Neural progenitor cell (in vitro differentiated cells): ENCODE measurements around the gene UBE2I. TPM values are rescaled to one million over a fixed set of nuclear protein-coding genes. Genes with fewer than 3 reads are reported as not detected.

ENCODE experiments used
- DNase-seq: peaks from one replicate; pipeline ENCODE4 v3.0.0-alpha.2; 2016; ENCODE audit warnings: low spot score
- H2AFZ ChIP-seq: fragments of 200-600 bp; sonication (generic); replicated peaks from 2 replicates; pipeline ENCODE4 v1.6.1; 2016; ENCODE audit warnings: antibody characterized with exemption
- H3F3A ChIP-seq: fragments of 200-600 bp; sonication (generic); 2 replicates; pipeline ENCODE4 v1.6.1; 2016; ENCODE audit warnings: antibody characterized with exemption, low read depth
- H3K27ac ChIP-seq: fragments of 200-600 bp; sonication (generic); 2 replicates; pipeline ENCODE4 v1.5.1; 2016; ENCODE audit warnings: mild to moderate bottlenecking
- H3K27me3 ChIP-seq: fragments of 200-600 bp; sonication (generic); 2 replicates; pipeline ENCODE4 v1.6.1; 2016; ENCODE audit warnings: mild to moderate bottlenecking, moderate library complexity
- H3K36me3 ChIP-seq: fragments of 200-600 bp; sonication (generic); 2 replicates; pipeline ENCODE4 v1.5.1; 2016
- H3K4me1 ChIP-seq: fragments of 200-600 bp; sonication (generic); 2 replicates; pipeline ENCODE4 v1.6.1; 2016; ENCODE audit warnings: mixed run types
- H3K4me2 ChIP-seq: fragments of 200-600 bp; sonication (generic); 2 replicates; pipeline ENCODE4 v1.6.1; 2016
- H3K4me3 ChIP-seq: fragments of 200-600 bp; sonication (generic); 2 replicates; pipeline ENCODE4 v1.5.1; 2016
- H3K79me2 ChIP-seq: fragments of 200-600 bp; sonication (generic); 2 replicates; pipeline ENCODE4 v1.6.1; 2016; ENCODE audit warnings: low read depth
- H3K9ac ChIP-seq: fragments of 200-600 bp; sonication (generic); 2 replicates; pipeline ENCODE4 v1.6.1; 2016
- H3K9me3 ChIP-seq: fragments of 200-600 bp; sonication (generic); 2 replicates; pipeline ENCODE4 v1.5.1; 2016; ENCODE audit warnings: low read depth
- H4K20me1 ChIP-seq: fragments of 200-600 bp; sonication (generic); 2 replicates; pipeline ENCODE4 v1.6.1; 2016; ENCODE audit warnings: low read depth
- H3K27ac Mint-ChIP-seq: 3 replicates; pipeline ENCODE4 v1.8.0; 2021; ENCODE audit warnings: mixed read lengths
- H3K27me3 Mint-ChIP-seq: 2 replicates; pipeline ENCODE4 v1.8.0; 2022; ENCODE audit warnings: low read depth, mild to moderate bottlenecking, inconsistent platforms, moderate library complexity, mixed read lengths; ENCODE audit not compliant: insufficient read depth
- H3K36me3 Mint-ChIP-seq: 3 replicates; pipeline ENCODE4 v1.8.0; 2021; ENCODE audit warnings: mixed read lengths
- H3K4me1 Mint-ChIP-seq: 3 replicates; pipeline ENCODE4 v1.8.0; 2021; ENCODE audit warnings: mixed read lengths
- H3K4me3 Mint-ChIP-seq: 3 replicates; pipeline ENCODE4 v1.8.0; 2021; ENCODE audit warnings: mild to moderate bottlenecking, moderate library complexity, mixed read lengths
- H3K9me3 Mint-ChIP-seq: 3 replicates; pipeline ENCODE4 v1.8.0; 2020; ENCODE audit warnings: mixed read lengths
- CTCF ChIP-seq: fragments of 200-600 bp; sonication (generic); IDR thresholded peaks from 2 replicates; pipeline ENCODE4 v1.5.1; 2017; ENCODE audit warnings: antibody characterized with exemption, mild to moderate bottlenecking
- EZH2 ChIP-seq: fragments of 200-600 bp; sonication (generic); IDR thresholded peaks from 2 replicates; pipeline ENCODE4 v1.6.1; 2017; ENCODE audit warnings: antibody characterized with exemption, mild to moderate bottlenecking, moderate library complexity
- EZH2phosphoT487 ChIP-seq: fragments of 200-600 bp; sonication (generic); IDR thresholded peaks from 2 replicates; pipeline ENCODE4 v1.6.1; 2017; ENCODE audit warnings: antibody characterized with exemption
- total RNA-seq: library from RNA; depleted of rRNA; stranded (reverse); fragments of >200 nt; gene quantifications from 2 replicates; pipeline ENCODE4 v1.2.3, GENCODE V29; 2015; ENCODE audit warnings: low replicate concordance

The UBE2I gene
- total RNA-seq, 1 donor from 2014 or later, result 239 TPM

GRCh38 chr16:1261131-1261892, 48.1 kb upstream of the UBE2I start:
- peaks cover 7% of the 10 kb centered on the region for H3K4me1 Mint-ChIP-seq
- DNase-seq, result no peak
- TF ChIP-seq CTCF, result no peak
- no peak for TF ChIP-seq EZH2phosphoT487
- no peak for TF ChIP-seq EZH2
- H4K20me1 ChIP-seq, result no peaks in the 10 kb centered on the region
- H3K36me3 ChIP-seq, result no peaks in the 10 kb centered on the region
- peaks cover 4% of the 10 kb centered on the region for H3K4me1 ChIP-seq
- H3K9ac ChIP-seq, result no peak overlapping the region
- H3F3A ChIP-seq, result peaks cover 10% of the 10 kb centered on the region
- no peak overlapping the region for H3K27ac ChIP-seq
- no peaks in the 10 kb centered on the region for H3K9me3 ChIP-seq
- no peak overlapping the region for H3K27ac Mint-ChIP-seq
- H3K36me3 Mint-ChIP-seq, result no peaks in the 10 kb centered on the region
- no peak overlapping the region for H3K4me2 ChIP-seq
- no peak overlapping the region for H2AFZ ChIP-seq
- H3K27me3 Mint-ChIP-seq, result peaks cover 36% of the 10 kb centered on the region
- H3K9me3 Mint-ChIP-seq, result peaks cover 6% of the 10 kb centered on the region
- no peak overlapping the region for H3K4me3 ChIP-seq
- H3K4me3 Mint-ChIP-seq, result no peak overlapping the region
- peaks cover 37% of the 10 kb centered on the region for H3K27me3 ChIP-seq
- H3K79me2 ChIP-seq, result no peaks in the 10 kb centered on the region

DNA sequence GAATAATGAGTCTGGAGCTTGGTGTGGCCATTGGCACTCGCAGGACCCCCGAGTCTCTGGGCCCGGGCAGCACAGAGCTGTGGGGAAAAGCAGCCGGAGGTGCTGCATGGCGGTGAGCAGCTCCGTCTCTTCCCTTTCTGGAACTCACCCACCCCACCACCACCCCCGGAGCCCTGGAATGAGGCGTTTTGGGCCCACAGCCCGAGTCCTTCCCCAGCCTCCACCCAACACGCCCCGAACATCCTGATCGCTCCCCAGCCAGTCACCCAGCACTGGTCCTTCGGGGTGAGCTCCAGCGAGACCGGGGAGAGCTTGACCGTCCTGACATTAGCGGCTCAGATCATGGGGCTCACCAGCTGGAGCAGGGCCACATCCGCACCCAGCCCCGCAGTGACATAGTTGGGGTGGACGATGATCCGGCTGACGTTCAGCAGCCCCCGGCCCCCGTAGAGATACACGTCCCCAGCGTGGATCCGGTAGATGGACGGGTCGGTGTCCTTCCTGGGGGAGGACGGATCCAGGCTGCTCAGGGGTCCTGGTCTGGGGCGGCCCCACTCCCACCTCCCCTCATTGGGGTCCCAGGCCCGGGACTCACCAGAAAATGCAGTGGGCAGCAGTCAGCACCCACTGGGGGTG, 47.1 kb upstream of the UBE2I start:
- no peak overlapping the region for H2AFZ ChIP-seq
- H3K36me3 Mint-ChIP-seq, result no peaks in the 10 kb centered on the region

DNA sequence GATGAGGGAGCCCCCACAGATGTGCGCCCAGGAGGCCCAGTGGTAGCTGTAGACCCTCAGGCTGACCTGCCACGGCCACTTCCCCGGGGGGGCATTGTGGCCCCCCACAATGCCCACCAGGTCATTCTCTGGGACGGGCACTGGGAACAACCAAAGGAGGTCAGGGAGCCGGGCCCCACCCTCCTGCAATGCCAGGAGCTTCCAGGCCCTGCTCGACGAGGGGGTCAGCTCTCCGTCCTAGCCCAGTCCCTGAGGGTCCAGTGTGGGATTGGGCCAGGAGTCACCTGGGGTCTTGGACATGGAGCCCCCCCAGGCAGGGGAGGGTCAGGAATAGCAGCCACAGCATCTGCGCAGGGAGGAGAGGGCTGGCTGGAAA, 46.6 kb upstream of the UBE2I start:
- Histone ChIP-seq H3K36me3 (no peaks in the 10 kb centered on the region), H3K4me1 (peaks cover 4% of the 10 kb centered on the region), H3K27ac (no peak overlapping the region), H4K20me1 (no peaks in the 10 kb centered on the region), H3K9ac (no peak overlapping the region), H3K27me3 (peaks cover 37% of the 10 kb centered on the region), H3K9me3 (no peaks in the 10 kb centered on the region), H3F3A (peaks cover 10% of the 10 kb centered on the region), H2AFZ (no peak overlapping the region), H3K4me3 (no peak overlapping the region), H3K4me2 (no peak overlapping the region), H3K79me2 (no peaks in the 10 kb centered on the region)
- TF ChIP-seq EZH2 (no peak), EZH2phosphoT487 (no peak), CTCF (no peak)
- Mint-ChIP-seq H3K4me1 (peaks cover 5% of the 10 kb centered on the region), H3K9me3 (peaks cover 6% of the 10 kb centered on the region), H3K4me3 (no peak overlapping the region), H3K36me3 (no peaks in the 10 kb centered on the region), H3K27me3 (peaks cover 38% of the 10 kb centered on the region), H3K27ac (no peak overlapping the region)
- no peak for DNase-seq

More for the DNA sequence above, 47.1 kb upstream of the UBE2I start:
- Mint-ChIP-seq H3K4me3 (no peak overlapping the region), H3K4me1 (peaks cover 5% of the 10 kb centered on the region), H3K27ac (no peak overlapping the region), H3K27me3 (peaks cover 38% of the 10 kb centered on the region), H3K9me3 (peaks cover 6% of the 10 kb centered on the region)
- H3K4me2 ChIP-seq, result no peak overlapping the region
- DNase-seq, result no peak
- TF ChIP-seq CTCF, result no peak
- TF ChIP-seq EZH2, result no peak
- no peak for TF ChIP-seq EZH2phosphoT487
- peaks cover 4% of the 10 kb centered on the region for H3K4me1 ChIP-seq
- H3K9me3 ChIP-seq, result no peaks in the 10 kb centered on the region
- H3K4me3 ChIP-seq, result no peak overlapping the region
- H4K20me1 ChIP-seq, result no peaks in the 10 kb centered on the region
- H3K79me2 ChIP-seq, result no peaks in the 10 kb centered on the region
- H3K9ac ChIP-seq, result no peak overlapping the region
- no peaks in the 10 kb centered on the region for H3K36me3 ChIP-seq
- peaks cover 37% of the 10 kb centered on the region for H3K27me3 ChIP-seq
- H3F3A ChIP-seq, result peaks cover 10% of the 10 kb centered on the region
- no peak overlapping the region for H3K27ac ChIP-seq
